ENCODE measurements around the gene PCK2.

The PCK2 gene

GRCh38 chr14:24092110-24092504 lies 2.0 kb upstream of the PCK2 start:
- Histone ChIP-seq H3K4me1 (ENCODE audit: control insufficient read depth, insufficient read depth, low read length) (peaks cover 3% of the 10 kb centered on the region; the same call in 1 of the 2 replicates), H3K9me3 (ENCODE audit: control insufficient read depth, insufficient read depth, low read depth, low read length) (no peaks in the 10 kb centered on the region), H3K4me3 (ENCODE audit: low read depth, low read length) (no peak overlapping the region), H3K27ac (ENCODE audit: extremely low read depth, low read depth, low read length) (no peak overlapping the region), H3K36me3 (ENCODE audit: control insufficient read depth in 2 of 2, insufficient read depth in 1 of 2, low read length in 2 of 2) (peaks cover 0 to 6% of the 10 kb centered on the region in 2 experiments; a peak in 1 of 3 replicates)
- POLR2A ChIA-PET: interaction anchor here (0.9 to 4.2 kb wide), 5 partner anchors 11 to 69 kb away, joined by 3 to 64 read pairs (median 4); partner anchors contain the start of genes DCAF11, EMC9, IRF9 and NRL
- CTCF ChIA-PET: interaction anchor here (0.6 to 9.4 kb wide), 13 partner anchors 11 to 545 kb away, joined by 3 to 247 read pairs (median 5); partner anchors contain the start of genes DCAF11 and NRL
- TF ChIP-seq ZNF776 (tag by site-specific recombination; IDR thresholded peaks at IDR 0.05; ENCODE audit: borderline replicate concordance) (no peak), ZNF658 (tag by site-specific recombination; IDR thresholded peaks at IDR 0.05) (no peak), SCRT2 (tag by site-specific recombination; IDR thresholded peaks at IDR 0.05) (no peak)

GRCh38 chr14:24092505-24093206 lies 1.5 kb upstream of the PCK2 start:
- H3K27ac ChIP-seq (ENCODE audit: extremely low read depth, low read depth, low read length): no peak overlapping the region; the same call in 1 of the 2 replicates

GRCh38 chr14:24093207-24093900 lies 757 bp upstream of the PCK2 start:
- H3K36me3 ChIP-seq (ENCODE audit: control insufficient read depth in 2 of 2, insufficient read depth in 1 of 2, low read length in 2 of 2): peaks cover 0 to 12% of the 10 kb centered on the region in 2 experiments; a peak in 1 of 3 replicates
- peak overlapping the region; percentile 54; the same call in 1 of the 2 replicates for H3K27ac ChIP-seq (ENCODE audit: extremely low read depth, low read depth, low read length)
- H3K4me1 ChIP-seq (ENCODE audit: control insufficient read depth, insufficient read depth, low read length): peaks cover 3% of the 10 kb centered on the region; the same call in 1 of the 2 replicates
- no peak overlapping the region for H3K4me3 ChIP-seq (ENCODE audit: low read depth, low read length)
- CTCF ChIA-PET: interaction anchor here (0.5 to 9.4 kb wide), 16 partner anchors 9 to 338 kb away, joined by 3 to 247 read pairs (median 4); partner anchors contain the start of genes DCAF11, IRF9 and NRL
- POLR2A ChIA-PET: interaction anchor here (0.6 to 4.2 kb wide), 27 partner anchors 8 to 178 kb away, joined by 3 to 64 read pairs (median 4); partner anchors contain the start of genes CARMIL3, CHMP4A, DCAF11 and DHRS4
- no peaks in the 10 kb centered on the region for H3K9me3 ChIP-seq (ENCODE audit: control insufficient read depth, insufficient read depth, low read depth, low read length)
- TF ChIP-seq ZNF624 (tag by site-specific recombination; IDR thresholded peaks at IDR 0.05) (no peak), ZNF473 (tag by site-specific recombination; IDR thresholded peaks at IDR 0.05) (no peak), ZNF155 (tag by site-specific recombination; IDR thresholded peaks at IDR 0.05) (no peak), ZNF513 (tag by site-specific recombination; IDR thresholded peaks at IDR 0.05) (no peak), MZF1 (tag by site-specific recombination; IDR thresholded peaks at IDR 0.05; ENCODE audit: borderline replicate concordance) (peak; percentile 78; the same call in 1 of the 2 replicates), ZNF558 (tag by site-specific recombination; IDR thresholded peaks at IDR 0.05) (no peak), ZNF16 (tag by site-specific recombination; IDR thresholded peaks at IDR 0.05; ENCODE audit: low read depth) (no peak), SETDB1 (IDR thresholded peaks at IDR 0.05; ENCODE audit: insufficient read length, low read length) (no peak), GLI4 (tag by site-specific recombination; IDR thresholded peaks at IDR 0.05) (no peak), ZNF2 (tag by site-specific recombination; IDR thresholded peaks at IDR 0.05) (no peak), PRDM10 (tag by site-specific recombination; IDR thresholded peaks at IDR 0.05) (peak; percentile 98), ZNF830 (tag by site-specific recombination; IDR thresholded peaks at IDR 0.05; ENCODE audit: low read depth) (no peak), ZNF335 (tag by site-specific recombination; conservative IDR thresholded peaks at IDR 0.05) (peak; percentile 51; the same call in 1 of the 2 replicates), MEIS1 (CRISPR knock-in tag; IDR thresholded peaks at IDR 0.05; ENCODE audit: borderline replicate concordance) (no peak), ZNF394 (tag by site-specific recombination; IDR thresholded peaks at IDR 0.05; ENCODE audit: borderline replicate concordance) (peak; percentile 65; the same call in 1 of the 2 replicates), ZNF785 (tag by site-specific recombination; IDR thresholded peaks at IDR 0.05) (0 out of 2 replicates have a peak, but pooled peaks have one; percentile 49), IKZF3 (tag by site-specific recombination; IDR thresholded peaks at IDR 0.05) (no peak), ZFHX2 (tag by site-specific recombination; conservative IDR thresholded peaks at IDR 0.05) (no peak), ZNF792 (tag by site-specific recombination; IDR thresholded peaks at IDR 0.05) (no peak), ZNF664 (tag by site-specific recombination; IDR thresholded peaks at IDR 0.05) (no peak)

More at GRCh38 chr14:24092505-24093206, 1.5 kb upstream of the PCK2 start:
- H3K36me3 ChIP-seq (ENCODE audit: control insufficient read depth in 2 of 2, insufficient read depth in 1 of 2, low read length in 2 of 2): peaks cover 0 to 6% of the 10 kb centered on the region in 2 experiments; a peak in 1 of 3 replicates
- no peak for TF ChIP-seq ZNF214 (tag by site-specific recombination; IDR thresholded peaks at IDR 0.05; ENCODE audit: borderline replicate concordance)
- peak; percentile 86 for TF ChIP-seq ZBTB17 (tag by site-specific recombination; IDR thresholded peaks at IDR 0.05)
- 0 out of 2 replicates have a peak, but pooled peaks have one; percentile 23 for TF ChIP-seq GLIS1 (tag by site-specific recombination; IDR thresholded peaks at IDR 0.05)
- CTCF ChIA-PET: interaction anchor here (0.5 to 9.4 kb wide), 15 partner anchors 8 to 339 kb away, joined by 3 to 247 read pairs (median 4); partner anchors contain the start of genes DCAF11 and NRL
- H3K9me3 ChIP-seq (ENCODE audit: control insufficient read depth, insufficient read depth, low read depth, low read length): no peaks in the 10 kb centered on the region
- peaks cover 3% of the 10 kb centered on the region; the same call in 1 of the 2 replicates for H3K4me1 ChIP-seq (ENCODE audit: control insufficient read depth, insufficient read depth, low read length)
- POLR2A ChIA-PET: interaction anchor here (0.9 to 4.2 kb wide), 6 partner anchors 12 to 68 kb away, joined by 3 to 64 read pairs (median 13); partner anchors contain the start of genes DCAF11, EMC9, IRF9 and NRL
- no peak overlapping the region for H3K4me3 ChIP-seq (ENCODE audit: low read depth, low read length)

Data from HEK293 (cell line).